ENCODE data around the gene NTRK3.

The NTRK3 gene

DNA sequence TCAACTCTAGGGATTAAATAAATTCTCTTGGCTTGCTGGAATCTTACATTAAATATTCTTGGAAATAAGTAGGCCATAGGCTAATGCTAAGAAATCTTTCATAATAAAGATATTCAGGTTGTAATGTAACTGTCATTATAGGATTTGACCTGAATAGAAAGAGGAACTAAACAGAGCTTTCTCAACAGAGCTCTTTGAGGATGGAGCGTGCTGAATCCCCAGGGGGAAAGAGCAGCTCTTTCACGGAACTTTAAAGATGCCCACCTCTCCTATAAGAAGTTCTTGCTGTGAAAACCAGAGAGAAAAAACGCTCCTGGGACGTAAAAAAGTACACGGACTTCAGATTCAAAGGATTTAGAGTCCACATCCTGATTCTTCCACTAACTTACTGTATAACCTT, 77.9 kb downstream of the NTRK3 start:
- no peak for DNase-seq

DNA sequence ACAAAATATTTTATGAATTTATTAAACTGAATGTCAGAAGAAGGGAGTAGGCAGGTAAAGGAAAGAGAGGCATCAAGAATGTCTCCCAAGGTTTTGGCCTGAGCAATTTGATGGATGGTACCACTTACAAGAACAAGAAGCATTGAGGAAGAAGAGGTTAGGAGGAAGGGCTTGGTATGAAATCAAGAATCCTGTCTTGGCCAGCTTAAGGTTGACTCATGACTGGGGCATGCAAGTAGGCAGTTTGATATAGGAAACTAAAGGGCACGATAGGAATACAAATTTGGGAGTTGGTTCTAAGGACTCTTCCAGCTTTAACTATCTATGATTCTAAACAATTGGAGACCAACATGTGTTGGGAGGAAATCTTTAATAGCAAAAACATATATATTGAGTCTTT, 79.1 kb downstream of the NTRK3 start:
- no peak for DNase-seq

DNA sequence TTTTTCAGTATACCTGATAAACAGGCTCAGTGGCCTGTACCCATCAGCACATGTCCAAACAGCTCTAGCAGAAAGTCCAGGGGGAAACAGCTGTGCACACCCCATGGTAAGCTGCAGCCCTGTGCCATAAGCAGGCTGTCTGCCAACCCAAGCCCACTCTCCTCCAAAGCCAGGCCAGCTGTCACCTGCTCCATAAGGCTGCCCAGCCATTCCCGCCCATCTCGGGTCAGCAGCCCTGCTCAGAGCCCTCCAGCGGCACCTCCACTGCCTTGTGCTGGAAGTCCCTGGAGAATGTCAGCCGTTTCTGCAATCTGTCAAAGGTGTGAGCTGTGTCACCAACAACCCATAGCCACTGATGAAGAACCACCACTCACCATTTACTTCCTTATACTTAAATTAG, 82.0 kb downstream of the NTRK3 start:
- no peak for DNase-seq

DNA sequence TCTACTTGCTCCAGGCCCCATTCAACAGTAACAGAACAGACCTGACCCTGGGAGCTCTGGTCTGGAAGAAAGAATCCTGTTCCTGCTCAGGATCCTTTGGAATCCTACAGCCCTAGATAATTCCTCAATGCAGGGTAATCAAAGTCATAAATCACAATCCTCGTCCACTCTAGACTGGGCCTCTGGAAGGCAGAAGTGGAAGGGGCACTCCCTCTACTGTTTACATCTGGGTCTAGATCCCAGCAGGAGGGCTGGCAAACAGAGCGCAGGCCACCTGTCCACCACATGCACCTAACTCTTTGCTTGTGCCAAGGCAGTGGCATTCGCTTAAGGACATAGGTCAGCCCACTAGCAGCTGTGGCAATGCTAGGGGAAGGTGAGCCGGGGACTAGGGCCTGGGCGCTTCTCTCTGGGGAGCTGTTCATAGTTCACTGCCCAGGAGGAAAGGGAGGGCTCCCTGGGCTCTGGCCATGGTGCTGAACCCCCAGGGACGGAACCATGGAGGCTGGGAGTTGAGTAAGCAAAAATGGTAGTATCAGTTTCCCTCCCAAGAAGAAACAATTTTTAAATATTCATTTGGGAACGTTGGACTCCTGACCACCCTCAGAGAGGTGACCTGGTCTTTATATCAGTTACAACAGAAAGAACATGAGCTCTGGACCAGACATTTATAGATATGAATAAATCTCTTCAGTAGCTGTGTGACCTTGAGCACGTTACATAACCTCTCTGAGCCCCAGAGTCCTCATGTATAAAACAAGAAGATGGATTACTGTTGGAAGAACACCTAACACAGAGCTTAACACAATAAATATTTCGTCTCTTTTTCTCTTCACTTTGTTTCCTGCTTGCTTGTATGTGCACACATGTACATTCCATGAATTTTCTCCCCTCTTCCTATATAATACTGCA, 90.2 kb downstream of the NTRK3 start:
- DNase-seq = no peak

DNA sequence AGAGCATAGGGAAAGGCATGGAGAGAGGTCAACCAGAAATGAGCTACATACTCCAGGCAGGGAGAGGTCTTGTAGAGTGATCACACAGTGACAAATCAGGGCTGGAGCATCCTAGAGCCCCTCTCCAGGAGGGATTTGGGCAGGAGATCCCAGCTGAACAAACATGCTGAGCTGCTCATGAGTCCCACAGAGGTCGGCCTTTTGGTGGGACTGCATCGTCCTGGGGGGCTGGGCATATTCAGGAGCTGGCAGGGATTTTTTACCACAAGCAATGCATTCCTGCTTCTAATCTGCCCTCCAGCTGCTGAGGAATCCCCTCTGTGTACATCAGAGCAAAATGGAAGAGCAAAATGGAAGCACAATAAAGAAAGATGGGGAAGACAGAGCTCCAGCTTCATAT, 94.9 kb downstream of the NTRK3 start:
- DNase-seq = no peak

DNA sequence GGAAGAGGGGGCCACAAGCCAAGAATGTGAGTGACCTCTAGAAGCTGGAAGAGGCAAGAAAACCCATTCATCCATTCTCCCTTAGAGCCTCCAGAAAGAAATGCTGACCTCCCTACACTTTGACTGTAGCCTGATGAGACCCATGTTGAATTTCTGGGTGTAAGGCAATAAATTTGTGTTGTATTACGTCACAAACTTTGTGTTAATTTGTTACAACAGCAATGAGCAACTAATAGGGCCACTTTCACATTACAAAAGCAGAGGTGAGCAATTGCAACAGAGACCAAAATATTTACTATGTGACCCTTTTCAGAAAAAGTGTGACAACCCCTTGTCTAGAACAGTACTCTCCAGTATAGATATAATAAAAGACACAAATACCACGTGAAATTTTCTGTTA, 101.2 kb downstream of the NTRK3 start:
- no peak for DNase-seq

DNA sequence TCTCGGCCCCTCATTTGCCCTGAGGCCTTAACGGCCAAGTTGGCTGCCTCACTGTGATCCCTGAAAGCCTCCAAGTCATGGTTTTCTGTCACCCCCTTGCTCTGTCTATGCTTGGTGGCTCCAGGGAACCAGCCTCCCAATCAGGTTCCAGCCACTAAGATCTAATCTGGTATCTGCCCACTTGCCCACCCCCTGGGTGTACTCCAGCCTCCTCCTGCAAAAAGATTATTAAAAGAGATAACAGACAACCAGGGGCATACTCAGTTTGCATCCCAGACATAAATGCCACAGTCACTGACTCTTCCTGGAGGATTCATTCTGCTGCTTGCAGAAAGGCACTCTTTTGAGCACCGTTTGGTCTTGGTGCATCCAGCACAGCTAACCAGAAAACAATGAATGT, 103.9 kb downstream of the NTRK3 start:
- DNase-seq = no peak

DNA sequence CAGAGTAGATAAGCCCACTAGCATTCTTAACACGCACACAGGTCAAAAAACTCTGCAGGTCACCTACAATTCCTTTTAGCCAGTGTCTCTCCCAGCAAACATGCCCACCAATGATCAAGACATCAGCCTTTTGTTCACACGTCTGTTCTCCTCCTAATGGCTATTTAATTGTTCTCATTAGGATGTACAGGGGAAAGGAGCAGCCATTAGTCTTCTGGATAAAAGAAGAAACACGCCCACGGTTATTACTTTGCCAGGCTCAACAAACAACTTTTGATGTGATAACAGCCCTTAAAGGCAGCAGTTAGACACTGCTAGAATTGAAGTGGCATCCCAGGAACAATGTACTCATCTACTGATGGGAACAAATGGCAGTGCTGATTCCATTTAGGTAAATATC, 108.8 kb downstream of the NTRK3 start:
- no peak for DNase-seq

DNA sequence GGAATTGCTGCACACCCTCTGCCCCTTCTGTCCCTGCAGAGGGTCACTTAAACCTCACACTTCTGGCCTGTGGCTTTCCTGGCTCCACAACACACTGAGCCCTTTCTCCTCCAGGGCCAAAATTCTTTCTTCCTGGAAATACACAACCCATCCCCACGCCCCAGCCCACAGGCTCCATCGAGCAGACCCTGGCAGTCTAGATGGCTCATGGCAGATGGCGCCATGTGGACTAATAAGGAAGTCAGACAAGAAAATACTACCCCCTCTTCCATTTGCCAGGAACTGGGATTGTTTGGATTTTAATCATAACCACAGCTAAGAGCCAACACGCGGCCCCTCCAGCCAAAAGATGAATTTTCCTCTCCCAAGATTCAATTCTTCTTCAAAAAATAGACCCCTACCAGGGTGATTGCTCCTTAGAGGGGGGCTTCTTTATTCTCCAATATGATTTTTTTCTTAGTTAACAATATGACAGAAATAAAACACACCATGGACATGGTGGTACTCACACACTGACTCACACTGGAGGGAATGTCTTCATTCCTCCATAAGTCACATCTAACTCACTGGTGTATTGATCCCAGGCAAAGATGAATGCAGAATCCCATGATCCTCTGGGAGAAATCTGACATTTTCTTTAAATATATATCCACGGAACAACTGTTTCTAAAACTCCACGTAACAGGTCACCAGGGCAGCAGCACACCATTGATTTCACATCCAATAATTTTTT, 111.5 kb downstream of the NTRK3 start:
- no peak for DNase-seq

DNA sequence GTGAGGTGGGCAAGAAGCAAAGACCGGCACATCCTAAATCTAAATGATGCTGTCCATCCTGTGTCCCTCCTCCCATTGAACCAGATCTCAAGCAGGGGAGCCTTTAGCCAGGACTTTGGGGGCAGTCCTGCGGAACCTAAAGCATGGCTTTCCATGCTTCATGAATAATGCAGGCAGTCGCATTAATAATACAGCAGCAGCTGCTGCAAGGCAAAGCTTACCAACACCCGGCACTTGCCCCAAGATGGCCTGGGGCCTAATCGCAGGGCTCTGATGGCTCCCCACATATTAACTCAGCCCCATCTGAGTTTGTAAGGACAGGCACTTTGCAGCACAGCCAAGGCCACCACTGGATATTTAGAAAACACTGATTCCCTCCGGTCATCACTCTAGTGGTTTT, 114.4 kb downstream of the NTRK3 start:
- no peak for DNase-seq

DNA sequence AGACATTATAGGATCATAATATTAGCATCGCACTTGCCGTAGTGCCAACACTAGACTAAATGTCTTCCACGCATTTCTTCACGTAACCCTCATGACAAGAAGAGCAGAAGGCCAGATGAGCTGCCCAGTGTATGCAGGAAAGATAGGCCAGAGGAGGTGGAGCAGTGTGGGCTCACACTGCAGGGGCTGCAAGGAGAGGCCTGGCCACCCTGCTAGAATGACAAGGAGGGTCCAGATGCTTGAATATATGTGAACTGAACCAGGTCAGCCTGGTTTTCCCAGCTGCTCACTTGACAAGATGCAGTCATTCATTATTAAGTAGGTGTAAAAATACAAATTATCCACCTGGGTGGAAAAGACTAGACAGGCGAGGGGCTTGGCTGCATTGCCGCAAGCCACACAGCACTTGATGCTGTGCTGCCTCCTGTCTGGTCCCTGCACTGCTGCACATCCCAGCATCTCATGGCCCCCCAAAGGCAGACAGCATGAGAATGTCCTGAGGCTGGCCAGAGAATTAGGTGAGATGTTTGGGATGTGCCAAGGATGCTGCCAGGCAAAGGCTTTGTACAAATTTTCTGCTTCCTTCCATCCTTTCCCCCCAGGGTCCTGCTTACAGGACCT, 115.2 kb downstream of the NTRK3 start:
- no peak for DNase-seq

DNA sequence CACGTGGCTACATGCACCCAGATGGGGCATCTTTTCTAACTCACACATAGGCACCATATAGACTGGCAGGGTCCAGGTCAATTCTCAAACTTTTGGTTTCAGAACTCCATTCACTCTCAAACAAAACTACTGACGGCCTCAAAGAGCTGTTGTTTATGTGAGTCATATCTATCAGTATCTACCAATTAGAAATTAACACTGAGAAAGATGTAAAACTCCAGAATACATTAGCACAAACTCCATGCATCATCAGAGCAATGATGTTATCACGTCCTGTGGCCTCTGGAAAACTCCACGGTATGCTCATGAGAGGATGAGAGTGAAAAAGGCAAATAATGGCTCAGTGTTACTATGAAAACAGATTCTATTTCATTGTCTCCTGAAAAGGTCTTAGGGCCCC, 116.1 kb downstream of the NTRK3 start:
- DNase-seq = no peak

DNA sequence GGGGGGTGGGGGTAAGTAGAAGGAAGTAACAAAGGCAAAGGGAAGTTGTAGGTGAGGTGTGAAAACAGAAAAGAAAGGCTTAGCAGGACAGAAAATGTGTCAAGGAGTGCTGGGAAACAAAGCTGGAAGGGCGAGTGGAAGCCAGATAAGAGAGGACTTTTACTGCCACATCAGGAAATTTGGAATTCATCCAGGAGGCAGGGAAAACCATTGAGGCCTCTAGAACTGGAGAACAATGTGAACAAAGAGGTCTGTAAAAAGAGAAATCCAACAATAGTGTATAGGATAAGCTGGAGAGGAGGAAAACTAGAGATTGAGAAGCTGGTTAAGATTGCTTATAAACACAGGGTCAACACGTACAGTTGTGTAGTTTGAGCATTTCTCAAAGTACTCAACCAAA, 116.6 kb downstream of the NTRK3 start:
- no peak for DNase-seq

DNA sequence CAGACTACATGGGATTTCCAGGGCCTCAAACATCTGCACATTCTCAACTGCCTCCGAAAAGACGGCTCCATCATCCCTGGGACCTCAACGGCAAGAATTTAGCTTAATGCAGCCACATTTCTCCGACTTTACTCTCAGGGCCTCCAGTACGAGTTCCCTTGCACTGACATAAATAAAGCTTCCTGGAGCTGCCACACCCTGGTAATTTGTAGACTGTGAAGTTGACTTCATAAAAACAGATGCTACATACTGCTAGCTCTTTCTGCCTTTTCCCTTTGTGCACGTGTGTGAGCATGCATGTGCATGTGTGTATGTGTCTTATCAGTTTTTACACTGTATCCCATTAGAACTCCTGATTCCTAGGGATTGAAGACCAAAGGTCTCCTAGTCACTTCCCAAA, 122.7 kb downstream of the NTRK3 start:
- DNase-seq = no peak

DNA sequence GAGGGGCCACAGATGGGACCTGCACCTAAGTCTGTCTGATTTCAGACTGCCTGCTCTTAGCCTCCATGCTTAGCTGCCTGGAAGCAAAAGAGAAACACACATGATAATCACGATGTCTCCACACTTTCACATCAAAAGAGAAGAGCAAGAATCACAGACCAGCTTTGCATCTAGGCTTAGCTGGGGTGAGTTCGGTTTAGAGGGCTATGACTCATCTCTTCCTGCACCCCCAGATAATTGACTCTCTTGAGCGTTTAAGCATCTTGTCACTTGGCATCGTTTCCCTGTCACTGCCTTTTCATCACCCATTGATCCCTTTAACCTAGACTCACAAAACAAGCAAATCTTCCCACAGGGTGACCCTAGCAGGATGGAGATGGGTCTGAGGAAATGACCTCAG, 124.0 kb downstream of the NTRK3 start:
- no peak for DNase-seq

DNA sequence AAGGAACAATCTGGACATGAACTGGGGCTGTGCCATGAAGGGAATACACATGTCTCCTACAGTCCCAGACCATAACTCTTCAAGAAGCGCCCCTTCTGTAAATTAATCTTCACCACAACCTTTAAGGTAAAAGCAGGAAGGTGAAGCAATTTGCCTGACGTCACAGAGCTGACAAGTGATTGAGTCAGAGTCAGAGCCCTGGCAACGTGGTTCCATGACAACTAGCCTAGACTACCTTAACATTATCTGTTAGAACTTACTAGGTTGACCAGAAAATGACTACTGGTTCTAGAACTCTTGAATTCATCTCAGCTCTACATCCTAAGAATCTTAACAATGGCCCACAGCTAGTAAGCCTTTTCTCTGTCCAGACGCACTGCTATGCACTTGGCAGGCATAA, 124.6 kb downstream of the NTRK3 start:
- DNase-seq = no peak

DNA sequence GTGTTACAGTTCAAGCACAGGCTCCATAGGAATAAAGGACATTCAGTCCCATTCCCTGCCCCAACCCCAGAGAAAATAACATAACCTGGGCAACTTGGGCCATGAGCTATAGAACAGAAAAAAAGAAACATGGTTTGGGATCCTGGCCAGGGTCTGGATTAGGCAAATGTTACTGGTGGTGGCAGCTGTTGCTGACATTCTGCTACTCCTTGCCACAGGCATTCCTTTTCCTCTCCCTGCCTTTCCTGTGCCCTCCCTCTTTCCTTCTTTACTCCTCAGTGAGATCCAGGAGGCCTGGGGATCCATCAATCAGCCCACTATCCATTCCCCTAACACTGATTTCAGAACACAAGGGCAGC, 129.1 kb downstream of the NTRK3 start:
- no peak for DNase-seq

DNA sequence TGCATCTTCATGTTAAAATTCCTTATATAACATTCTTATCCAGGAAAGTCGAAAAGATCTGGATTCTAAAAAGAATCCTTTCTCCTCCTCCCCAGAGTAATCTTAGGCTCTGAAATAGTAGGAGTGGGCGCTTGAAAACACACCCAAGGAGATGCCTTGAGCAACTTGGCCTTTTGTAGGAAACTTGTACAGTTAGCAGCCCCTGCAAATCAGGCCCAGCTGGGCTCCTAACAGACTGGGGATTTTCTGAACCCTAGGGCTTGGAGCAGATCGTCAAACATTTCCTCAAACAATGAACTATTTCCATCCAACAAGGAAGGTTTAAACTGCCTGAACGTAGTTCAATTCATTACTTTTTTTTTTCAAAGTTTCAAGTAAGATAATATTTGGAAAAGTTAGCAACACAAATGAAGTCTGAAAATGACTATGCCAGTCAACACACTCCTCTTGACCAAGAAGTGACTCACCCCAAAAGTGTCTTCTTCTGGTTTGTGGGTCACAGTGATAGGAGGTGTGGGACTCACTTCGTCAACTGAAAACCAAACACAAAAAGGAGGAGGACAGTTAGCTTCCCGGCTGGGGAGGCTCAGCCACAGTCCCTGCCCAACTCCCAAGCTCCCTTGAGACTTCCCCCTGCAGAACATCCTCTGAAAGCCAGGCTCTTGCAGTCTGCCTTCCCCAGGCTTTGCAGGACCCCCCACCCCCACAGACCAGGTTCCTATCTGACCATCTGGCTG, 129.7 kb downstream of the NTRK3 start:
- no peak for DNase-seq

DNA sequence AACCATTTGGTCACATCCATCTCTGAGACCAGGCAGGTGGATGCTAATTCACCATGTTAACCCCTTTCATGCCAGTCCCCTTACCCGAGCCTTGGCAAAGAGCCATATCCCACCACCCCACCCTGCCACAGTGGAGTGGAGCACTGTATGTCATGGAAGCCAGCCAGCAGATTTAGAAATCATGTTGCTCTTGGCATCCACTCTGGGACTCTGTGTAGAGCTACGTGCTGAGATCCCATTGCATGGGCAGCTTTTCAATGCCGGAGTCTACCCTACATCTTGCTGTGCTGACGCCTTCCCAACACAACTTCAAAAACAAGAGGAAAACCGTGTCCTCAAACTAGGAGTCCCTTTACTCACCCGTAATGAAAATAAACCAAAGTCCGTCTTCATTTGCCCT, 131.0 kb downstream of the NTRK3 start:
- DNase-seq = no peak

DNA sequence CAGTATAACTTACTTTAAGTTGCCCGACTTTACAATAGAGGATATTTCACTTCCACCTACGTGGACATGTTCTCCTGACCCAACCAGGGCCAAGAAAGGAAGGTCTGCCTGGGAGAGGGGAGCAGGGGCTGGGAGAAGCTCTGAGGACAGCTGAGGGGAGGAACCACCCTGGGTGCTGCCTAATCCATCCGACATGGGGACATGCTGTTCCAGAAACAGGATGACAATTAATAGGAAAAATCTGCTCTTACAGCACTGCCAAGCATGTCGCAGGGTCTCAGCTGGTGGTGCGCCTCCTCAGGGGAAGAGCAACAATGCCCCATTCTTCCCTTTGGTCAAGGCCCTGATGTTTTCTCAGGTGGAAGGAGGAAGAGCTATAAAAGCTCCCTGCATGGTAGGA, 132.3 kb downstream of the NTRK3 start:
- no peak for DNase-seq

DNA sequence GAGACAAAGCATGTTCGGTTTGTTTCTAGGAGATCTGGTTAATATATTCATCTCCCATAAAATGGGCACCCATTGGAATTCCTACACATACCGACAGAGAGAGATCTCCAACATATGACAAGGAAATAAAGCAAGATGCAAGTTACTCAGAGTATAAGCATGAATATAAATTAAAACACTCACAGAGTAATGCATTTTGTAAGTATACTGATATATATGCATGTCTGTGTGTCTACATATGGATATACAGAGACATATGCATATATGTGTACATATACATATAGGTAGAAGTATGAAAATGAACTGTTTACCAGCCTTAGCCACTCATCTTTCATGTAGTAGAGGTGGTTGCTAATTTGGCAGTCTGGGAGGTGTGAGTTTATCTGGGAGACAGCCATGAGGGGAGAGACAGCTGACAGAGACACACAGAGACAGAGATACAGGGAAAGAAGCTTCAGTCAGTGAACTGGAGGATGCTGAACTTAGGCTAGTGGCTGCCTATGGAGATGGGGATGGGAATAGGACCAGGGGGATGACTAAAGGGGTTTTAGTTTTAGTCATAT, 134.5 kb downstream of the NTRK3 start:
- DNase-seq = no peak

DNA sequence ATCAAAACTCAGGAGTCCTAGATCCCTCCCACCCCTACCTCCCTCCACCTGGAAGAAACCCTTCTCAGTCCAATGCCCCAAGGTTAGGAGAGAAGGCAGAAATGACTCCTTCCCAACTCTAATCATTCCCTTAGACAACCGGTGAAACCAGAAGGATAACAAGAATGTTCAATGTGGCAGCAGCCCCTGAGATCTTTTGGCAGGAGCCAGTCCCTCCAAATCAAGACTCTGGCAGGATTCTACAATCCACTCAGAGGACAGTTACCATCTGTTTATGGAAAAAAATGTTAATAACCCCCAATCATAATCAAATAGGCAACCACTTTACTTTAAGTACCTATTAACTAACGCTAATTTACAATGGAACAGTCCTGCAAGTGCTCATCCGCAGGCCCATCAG, 136.5 kb downstream of the NTRK3 start:
- no peak for DNase-seq

DNA sequence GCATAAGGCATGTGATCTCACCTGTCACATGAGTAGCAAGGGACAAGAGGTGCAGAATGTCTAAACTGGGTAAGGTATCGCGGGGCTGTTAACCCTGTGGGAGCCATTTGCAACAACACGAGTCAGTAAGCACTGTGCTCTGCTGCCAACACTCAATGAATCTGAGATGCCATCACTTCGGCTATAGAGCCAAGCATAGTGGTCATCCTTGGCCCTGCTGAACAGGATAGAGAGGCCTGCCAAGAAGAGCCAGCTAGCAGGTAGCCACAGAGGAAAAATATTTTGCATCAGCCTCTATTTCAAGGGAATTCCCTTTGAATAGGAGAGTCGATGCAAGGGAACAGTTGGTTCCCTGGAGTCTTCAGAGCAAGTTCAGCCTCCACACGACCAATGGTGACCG, 137.8 kb downstream of the NTRK3 start:
- DNase-seq = no peak

Measured in CD4-positive, alpha-beta T cell treated with Interleukin-10 for 1 hour (primary cell).